NT2/D1 (cell line): Measurements from ENCODE around the gene ARMC9.
"Not testable (repeated sequence)": the region's sequence is repeated elsewhere in the genome, so short reads cannot be mapped to it uniquely, and the experiment has no call there.

ENCODE experiments used
- DNase-seq: peaks from one replicate; pipeline ENCODE4 v3.0.0-alpha.2; 2011; ENCODE audit warnings: low read depth, low spot score
- H3K27me3 ChIP-seq: 2 replicates; pipeline ENCODE4 v1.6.0; 2011; ENCODE audit warnings: mild to moderate bottlenecking; ENCODE audit not compliant: insufficient read length, insufficient read depth
- H3K36me3 ChIP-seq: 2 replicates; pipeline ENCODE4 v1.6.1; 2011; ENCODE audit warnings: mild to moderate bottlenecking, low read length, mixed read lengths; ENCODE audit not compliant: insufficient read depth, insufficient read length
- H3K4me1 ChIP-seq: 2 replicates; pipeline ENCODE4 v1.5.1; 2011; ENCODE audit not compliant: insufficient read depth, insufficient read length
- H3K4me3 ChIP-seq: 2 replicates; pipeline ENCODE4 v1.5.1; 2011; ENCODE audit warnings: low read depth; ENCODE audit not compliant: insufficient read length
- H3K9ac ChIP-seq: 2 replicates; pipeline ENCODE4 v1.6.0; 2011; ENCODE audit warnings: low read depth; ENCODE audit not compliant: insufficient read length
- H3K9me3 ChIP-seq: 2 replicates; pipeline ENCODE4 v1.5.1; 2011; ENCODE audit warnings: mild to moderate bottlenecking, low read length; ENCODE audit not compliant: insufficient read depth
- SUZ12 ChIP-seq: IDR thresholded peaks from 2 replicates; pipeline ENCODE4 v1.6.1; 2011; ENCODE audit not compliant: insufficient read length, insufficient read depth; ENCODE audit errors: extremely low read depth
- YY1 ChIP-seq: IDR thresholded peaks from 2 replicates; pipeline ENCODE4 v1.6.1; 2011; ENCODE audit not compliant: insufficient read length, insufficient read depth
- ZNF274 ChIP-seq: IDR thresholded peaks from 2 replicates; pipeline ENCODE4 v1.6.1; 2011; ENCODE audit warnings: mild to moderate bottlenecking, low read depth, low read length

Gene ARMC9

DNA sequence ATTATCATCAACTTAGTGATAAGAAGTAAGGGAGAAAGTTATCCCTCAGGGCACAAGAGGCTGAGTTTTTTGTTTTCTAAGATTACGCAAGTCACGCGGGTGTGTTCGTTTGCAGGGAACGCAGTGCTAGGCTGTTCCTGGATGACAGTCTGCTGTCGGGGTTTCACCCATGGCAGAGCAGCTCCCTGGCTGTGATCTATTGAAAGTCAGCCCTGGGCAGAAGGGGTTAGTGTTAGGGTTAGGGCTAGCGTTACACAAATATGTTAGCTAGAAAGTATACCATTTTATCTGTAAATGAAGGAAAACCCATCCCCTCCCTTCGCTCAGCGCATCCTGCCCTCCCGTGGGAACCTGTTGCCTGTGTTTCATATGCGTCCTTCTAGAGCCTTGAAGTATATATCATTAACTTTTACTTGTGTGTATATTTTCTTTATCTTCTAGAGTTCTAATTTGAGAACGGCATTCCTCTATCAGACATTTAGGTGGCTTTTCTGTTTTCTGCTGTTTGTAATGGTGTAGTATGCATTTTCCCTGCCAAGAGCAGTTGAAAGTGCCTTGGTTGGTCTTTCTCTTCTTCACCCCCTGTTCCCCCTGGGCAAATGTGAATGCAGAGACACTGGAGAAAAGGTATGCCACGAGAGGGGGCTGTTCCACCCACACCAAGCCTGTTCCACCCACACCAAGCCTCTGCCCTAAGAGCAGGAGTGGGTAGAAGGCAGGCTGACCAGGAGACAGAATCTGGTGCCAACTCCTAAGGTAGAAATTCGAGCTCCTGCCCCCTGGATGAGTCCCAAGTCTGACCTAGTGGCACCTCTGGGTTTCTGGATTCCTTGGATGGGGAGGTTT lies 47.0 kb downstream of the ARMC9 start:
- no peaks in the 10 kb centered on the region for H3K4me1 ChIP-seq
- H3K9me3 ChIP-seq: no peaks in the 10 kb centered on the region
- no peak for TF ChIP-seq SUZ12
- TF ChIP-seq YY1: no peak
- no peak for TF ChIP-seq ZNF274
- H3K27me3 ChIP-seq: no peaks in the 10 kb centered on the region
- peaks cover 23% of the 10 kb centered on the region for H3K36me3 ChIP-seq
- no peak for DNase-seq
- no peak overlapping the region for H3K9ac ChIP-seq
- no peak overlapping the region for H3K4me3 ChIP-seq

DNA sequence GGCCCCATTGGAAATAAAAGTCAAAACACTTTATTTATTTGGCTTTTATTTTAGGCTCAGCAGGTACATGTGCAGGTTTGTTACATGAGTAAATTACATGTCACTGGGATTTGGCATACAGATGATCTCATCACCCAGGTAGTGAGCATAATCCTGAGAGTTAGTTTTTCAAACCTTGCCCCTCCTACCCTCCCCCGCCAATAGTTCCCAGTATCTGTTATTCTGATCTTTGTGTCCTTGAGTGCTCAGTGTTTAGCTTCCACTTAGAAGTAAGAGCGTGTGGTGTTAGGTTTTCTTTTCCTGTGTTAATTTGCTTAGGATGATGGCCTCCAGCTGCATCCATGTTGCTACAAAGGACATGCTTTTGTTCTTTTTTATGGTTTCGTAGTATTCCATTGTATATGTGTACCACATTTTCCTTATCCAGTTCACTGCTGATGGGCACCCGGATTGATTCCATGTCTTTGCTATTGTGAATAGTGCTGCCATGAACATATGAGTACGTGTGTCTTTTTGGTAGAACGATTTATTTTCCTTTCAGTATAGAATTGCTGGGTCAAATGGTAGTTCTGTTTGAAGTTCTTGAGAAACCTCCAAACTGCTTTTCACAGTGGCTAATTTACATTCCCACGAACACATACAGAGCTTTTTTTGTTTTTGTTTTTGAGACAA lies 47.9 kb downstream of the ARMC9 start:
- DNase-seq: no peak
- TF ChIP-seq SUZ12: no peak
- no peak for TF ChIP-seq YY1
- TF ChIP-seq ZNF274: no peak
- no peaks in the 10 kb centered on the region for H3K9me3 ChIP-seq
- H3K4me3 ChIP-seq: no peak overlapping the region
- H3K27me3 ChIP-seq: no peaks in the 10 kb centered on the region
- H3K4me1 ChIP-seq: no peaks in the 10 kb centered on the region
- peaks cover 20% of the 10 kb centered on the region for H3K36me3 ChIP-seq
- H3K9ac ChIP-seq: no peak overlapping the region

DNA sequence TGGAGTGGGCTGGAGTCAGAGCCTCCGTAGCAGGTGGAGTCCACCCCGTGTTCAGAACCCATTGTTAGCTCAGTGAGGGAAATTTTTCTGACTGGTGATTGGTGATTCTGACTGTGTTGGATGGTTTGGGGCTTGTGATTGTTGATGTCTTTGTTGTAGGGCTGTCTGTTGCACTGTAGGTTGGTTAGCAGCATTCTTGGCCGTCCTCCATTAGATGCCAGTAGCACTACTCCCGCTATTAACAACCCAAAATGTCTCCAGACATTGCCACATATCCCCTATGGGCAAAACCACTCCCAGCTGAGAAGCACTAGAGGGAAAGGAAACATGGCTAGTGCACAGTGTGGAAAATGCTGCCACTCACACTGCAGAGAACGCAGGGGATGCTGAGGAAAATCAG lies 51.7 kb downstream of the ARMC9 start:
- no peaks in the 10 kb centered on the region for H3K4me1 ChIP-seq
- no peaks in the 10 kb centered on the region for H3K9me3 ChIP-seq
- H3K27me3 ChIP-seq: no peaks in the 10 kb centered on the region
- no peak overlapping the region for H3K9ac ChIP-seq
- H3K4me3 ChIP-seq: no peak overlapping the region
- DNase-seq: no peak
- peaks cover 24% of the 10 kb centered on the region for H3K36me3 ChIP-seq
- TF ChIP-seq SUZ12 (no peak), YY1 (no peak), ZNF274 (no peak)

DNA sequence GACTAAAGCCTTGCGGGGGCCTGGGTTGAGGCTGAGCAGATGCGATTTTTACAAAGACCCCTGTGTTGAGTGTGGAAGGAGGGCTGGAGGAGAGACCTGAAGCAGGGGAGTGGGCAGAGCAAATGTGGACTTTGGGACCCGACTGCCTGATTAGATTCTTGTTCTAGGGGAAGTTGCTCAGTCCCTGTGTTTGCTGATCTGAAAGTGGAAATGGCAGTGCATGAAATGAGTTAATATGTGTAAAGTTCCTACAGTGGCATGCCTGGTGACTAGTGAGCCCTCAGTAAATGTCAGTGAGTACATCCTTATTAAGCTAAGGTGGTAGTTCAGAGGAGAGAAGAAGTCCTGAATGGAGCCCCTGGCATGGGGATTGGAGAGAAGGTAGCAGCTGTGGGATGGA lies 52.3 kb downstream of the ARMC9 start:
- no peak overlapping the region for H3K4me3 ChIP-seq
- no peak for TF ChIP-seq YY1
- TF ChIP-seq SUZ12: no peak
- TF ChIP-seq ZNF274: no peak
- no peak for DNase-seq

DNA sequence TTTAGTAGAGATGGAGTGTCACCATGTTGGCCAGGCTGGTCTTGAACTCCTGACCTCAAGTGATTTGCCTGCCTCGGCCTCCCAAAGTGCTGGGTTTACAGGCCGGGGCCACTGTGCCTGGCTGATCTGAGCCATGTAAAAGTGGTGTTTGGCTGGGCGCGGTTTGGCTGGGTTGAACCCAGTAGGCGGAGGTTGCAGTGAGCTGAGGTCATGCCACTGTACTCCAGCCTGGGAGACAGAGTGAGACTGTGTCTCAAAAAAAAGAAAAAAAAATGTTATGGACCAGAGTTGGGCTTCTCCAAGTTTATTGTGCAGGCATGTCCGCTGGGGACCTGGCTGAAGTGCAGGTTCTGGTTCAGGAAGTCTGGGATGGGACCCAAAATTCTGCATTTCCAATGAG lies 54.9 kb downstream of the ARMC9 start:
- not testable (repeated sequence) for H3K27me3 ChIP-seq, H3K4me1 ChIP-seq

More for the DNA sequence above, 52.3 kb downstream of the ARMC9 start:
- H3K36me3 ChIP-seq: peaks cover 23% of the 10 kb centered on the region
- H3K9ac ChIP-seq: no peak overlapping the region
- no peaks in the 10 kb centered on the region for H3K9me3 ChIP-seq
- H3K27me3 ChIP-seq: no peaks in the 10 kb centered on the region
- no peaks in the 10 kb centered on the region for H3K4me1 ChIP-seq

DNA sequence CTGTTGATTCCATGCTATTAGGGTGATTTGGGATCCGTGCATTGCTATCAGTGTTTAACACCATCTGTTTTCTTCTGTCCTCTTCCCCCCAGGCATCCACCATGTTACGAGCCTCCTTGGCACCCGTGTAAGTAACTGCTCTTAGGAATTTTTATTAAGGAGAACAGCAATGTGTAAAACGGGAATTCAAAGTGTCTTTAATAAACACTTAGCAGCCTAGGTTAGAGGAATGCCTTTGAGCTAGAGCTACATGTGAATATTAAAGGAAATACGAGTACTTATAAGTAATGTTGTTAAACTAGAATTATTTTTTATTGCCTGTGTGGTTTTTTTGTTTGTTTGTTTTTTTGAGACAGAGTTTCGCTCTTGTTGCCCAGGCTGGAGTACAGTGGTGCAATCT lies 58.1 kb downstream of the ARMC9 start:
- Histone ChIP-seq H3K4me1 (peaks cover 3% of the 10 kb centered on the region), H3K36me3 (peaks cover 36% of the 10 kb centered on the region), H3K9me3 (no peaks in the 10 kb centered on the region), H3K9ac (no peak overlapping the region), H3K27me3 (no peaks in the 10 kb centered on the region), H3K4me3 (no peak overlapping the region)
- TF ChIP-seq SUZ12 (no peak), ZNF274 (no peak), YY1 (no peak)
- no peak for DNase-seq

More for the DNA sequence above, 54.9 kb downstream of the ARMC9 start:
- not testable (repeated sequence) for H3K9me3 ChIP-seq, H3K9ac ChIP-seq, DNase-seq, H3K4me3 ChIP-seq
- H3K36me3 ChIP-seq: peaks cover 27% of the 10 kb centered on the region

DNA sequence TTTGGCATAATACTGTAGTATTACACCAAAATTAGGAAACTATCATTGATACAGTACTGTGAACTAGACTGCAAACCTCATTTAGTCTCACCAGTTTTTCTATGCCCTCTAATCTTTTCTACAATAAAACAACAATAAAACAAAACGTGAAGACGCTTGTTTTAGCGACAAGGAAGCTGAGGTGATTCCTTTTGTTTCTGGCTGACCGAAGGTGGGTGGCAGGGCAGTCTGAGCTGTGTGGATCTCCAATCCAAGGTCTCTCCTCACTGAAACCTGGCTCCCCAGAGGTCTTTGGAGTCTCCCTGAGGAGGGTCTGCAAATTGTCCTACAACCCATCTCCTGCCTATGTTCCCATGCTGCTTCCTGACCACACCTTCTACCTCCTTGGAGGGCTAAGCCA lies 59.3 kb downstream of the ARMC9 start:
- H3K9me3 ChIP-seq: no peaks in the 10 kb centered on the region
- H3K4me3 ChIP-seq: no peak overlapping the region
- H3K9ac ChIP-seq: no peak overlapping the region
- TF ChIP-seq SUZ12 (no peak), YY1 (no peak), ZNF274 (no peak)
- DNase-seq: no peak
- no peaks in the 10 kb centered on the region for H3K27me3 ChIP-seq
- H3K4me1 ChIP-seq: peaks cover 3% of the 10 kb centered on the region
- H3K36me3 ChIP-seq: peaks cover 44% of the 10 kb centered on the region

DNA sequence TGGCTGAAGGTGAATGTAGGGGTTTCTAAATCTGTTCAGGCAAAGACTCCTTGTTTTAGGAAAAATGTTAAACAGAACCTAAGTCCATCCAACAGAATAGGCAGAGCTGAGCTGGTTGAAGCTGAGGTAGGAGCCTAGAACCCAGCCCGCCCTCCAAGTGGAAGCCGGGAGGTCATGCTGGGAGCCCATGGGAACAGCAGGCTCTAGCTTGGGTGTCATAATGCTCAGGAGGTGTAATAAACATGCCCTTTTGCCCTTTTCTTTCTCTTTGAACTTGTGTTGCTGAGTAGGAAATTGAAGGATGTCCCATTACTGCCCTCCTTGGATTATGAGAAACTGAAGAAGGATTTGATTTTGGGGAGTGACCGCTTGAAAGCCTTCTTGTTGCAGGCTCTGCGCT lies 60.3 kb downstream of the ARMC9 start:
- no peak overlapping the region for H3K9ac ChIP-seq
- H3K9me3 ChIP-seq: no peaks in the 10 kb centered on the region
- peaks cover 3% of the 10 kb centered on the region for H3K4me1 ChIP-seq
- H3K27me3 ChIP-seq: no peaks in the 10 kb centered on the region
- H3K36me3 ChIP-seq: peaks cover 45% of the 10 kb centered on the region
- no peak overlapping the region for H3K4me3 ChIP-seq
- TF ChIP-seq ZNF274: no peak
- no peak for TF ChIP-seq SUZ12
- TF ChIP-seq YY1: no peak
- no peak for DNase-seq
